HEK293T (cell line): Measurements from ENCODE around the gene PRKCB.

Experiments
- CTBP1 ChIP-seq: fragments of 450-650 bp; IDR thresholded peaks from 2 replicates; pipeline ENCODE4 v1.6.1; 2016; ENCODE audit warnings: borderline replicate concordance
- ELF4 ChIP-seq: fragments of 450-650 bp; IDR thresholded peaks from 2 replicates; pipeline ENCODE4 v1.6.1; 2017; ENCODE audit warnings: antibody characterized with exemption
- FOXK2 ChIP-seq: fragments of 450-650 bp; IDR thresholded peaks from 2 replicates; pipeline ENCODE4 v1.6.1; 2016; ENCODE audit warnings: mild to moderate bottlenecking
- FOXM1 ChIP-seq: fragments of 450-650 bp; IDR thresholded peaks from 2 replicates; pipeline ENCODE4 v1.6.1; 2017; ENCODE audit warnings: mild to moderate bottlenecking, borderline replicate concordance
- TARDBP ChIP-seq: fragments of 450-650 bp; IDR thresholded peaks from 2 replicates; pipeline ENCODE4 v1.6.1; 2016

- TF ChIP-seq FOXM1 (no peak), ELF4 (no peak), CTBP1 (no peak), TARDBP (no peak), FOXK2 (no peak)
Measured at GRCh38 chr16:23908790-23909189, 73.0 kb downstream of the PRKCB start.
